Ishikawa (cell line): Measurements from ENCODE around the gene TMC5.

Source experiments
- CEBPB ChIP-seq: IDR thresholded peaks from 2 replicates; pipeline ENCODE4 v1.6.1; 2012
- MAX ChIP-seq: IDR thresholded peaks from 2 replicates; pipeline ENCODE4 v1.6.1; 2012
- RAD21 ChIP-seq: IDR thresholded peaks from 2 replicates; pipeline ENCODE4 v1.6.1; 2012; ENCODE audit warnings: low read depth

GRCh38 chr16:19458722-19459379, 41.2 kb downstream of the TMC5 start:
- TF ChIP-seq MAX = no peak
- TF ChIP-seq CEBPB = no peak
- TF ChIP-seq RAD21 = no peak
